HFF-Myc (cell line): ENCODE results near the gene NEGR1.

Experiments
- DNase-seq: peaks from one replicate; pipeline ENCODE4 v3.0.0-alpha.2; 2011; ENCODE audit warnings: low read depth; ENCODE audit errors: extremely low read depth
- H3K4me3 ChIP-seq: replicated peaks from 2 replicates; pipeline ENCODE4 v1.5.1; 2011; ENCODE audit warnings: low read depth, mild to moderate bottlenecking, control low read depth, low read length
- TF ChIP-seq, protein P1 (sequence below): IDR thresholded peaks from 2 replicates; pipeline ENCODE4 v1.5.1; 2012; ENCODE audit warnings: mild to moderate bottlenecking, low read depth, low read length, control low read depth; ENCODE audit errors: missing control alignments

Gene NEGR1

GRCh38 chr1:71357708-71358107, 924.6 kb downstream of the NEGR1 start:
- H3K4me3 ChIP-seq = no peak overlapping the region
- TF ChIP-seq, protein P1, sequence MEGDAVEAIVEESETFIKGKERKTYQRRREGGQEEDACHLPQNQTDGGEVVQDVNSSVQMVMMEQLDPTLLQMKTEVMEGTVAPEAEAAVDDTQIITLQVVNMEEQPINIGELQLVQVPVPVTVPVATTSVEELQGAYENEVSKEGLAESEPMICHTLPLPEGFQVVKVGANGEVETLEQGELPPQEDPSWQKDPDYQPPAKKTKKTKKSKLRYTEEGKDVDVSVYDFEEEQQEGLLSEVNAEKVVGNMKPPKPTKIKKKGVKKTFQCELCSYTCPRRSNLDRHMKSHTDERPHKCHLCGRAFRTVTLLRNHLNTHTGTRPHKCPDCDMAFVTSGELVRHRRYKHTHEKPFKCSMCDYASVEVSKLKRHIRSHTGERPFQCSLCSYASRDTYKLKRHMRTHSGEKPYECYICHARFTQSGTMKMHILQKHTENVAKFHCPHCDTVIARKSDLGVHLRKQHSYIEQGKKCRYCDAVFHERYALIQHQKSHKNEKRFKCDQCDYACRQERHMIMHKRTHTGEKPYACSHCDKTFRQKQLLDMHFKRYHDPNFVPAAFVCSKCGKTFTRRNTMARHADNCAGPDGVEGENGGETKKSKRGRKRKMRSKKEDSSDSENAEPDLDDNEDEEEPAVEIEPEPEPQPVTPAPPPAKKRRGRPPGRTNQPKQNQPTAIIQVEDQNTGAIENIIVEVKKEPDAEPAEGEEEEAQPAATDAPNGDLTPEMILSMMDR = no peak
- no peak for DNase-seq

DNA sequence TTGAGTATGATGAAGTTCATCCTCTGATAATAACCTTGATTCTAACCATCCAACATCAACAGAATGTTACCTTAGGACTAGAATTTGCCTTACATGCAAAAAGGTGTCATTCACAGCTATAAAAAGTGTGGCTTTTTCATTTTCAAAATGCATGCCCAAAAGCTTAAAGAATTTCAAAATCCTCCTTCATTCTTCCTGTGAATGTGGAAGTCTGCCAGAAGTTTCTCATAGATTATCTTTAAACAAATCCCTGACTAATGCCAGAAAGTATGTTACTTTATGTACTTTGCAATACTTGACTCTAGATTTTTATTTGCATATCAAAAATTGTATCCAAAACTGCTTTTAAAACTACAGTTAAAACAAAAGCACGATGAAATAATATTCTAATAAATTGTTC, 930.9 kb downstream of the NEGR1 start:
- no peak for DNase-seq
- TF ChIP-seq, protein P1 = no peak
- H3K4me3 ChIP-seq = no peak overlapping the region

GRCh38 chr1:71350805-71351204, 931.5 kb downstream of the NEGR1 start:
- TF ChIP-seq, protein P1 = no peak
- no peak for DNase-seq
- no peak overlapping the region for H3K4me3 ChIP-seq

DNA sequence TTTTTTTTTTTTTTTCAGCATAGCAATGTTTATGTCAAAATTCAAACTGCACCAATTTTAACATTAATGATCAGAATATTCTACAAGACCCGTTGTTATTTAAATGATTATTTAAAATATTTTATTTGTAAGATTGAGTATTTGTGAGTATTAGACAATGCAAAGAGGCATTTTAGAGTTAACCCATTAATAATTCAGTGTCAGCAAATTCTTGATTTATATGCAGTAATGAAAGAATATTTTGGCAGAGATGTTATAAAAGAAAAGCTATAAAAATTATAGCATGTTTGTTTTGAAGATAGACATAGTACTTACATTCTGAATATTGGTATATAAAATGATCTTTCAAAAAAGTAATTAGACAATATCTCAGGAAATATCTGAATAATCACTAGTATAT, 932.0 kb downstream of the NEGR1 start:
- no peak overlapping the region for H3K4me3 ChIP-seq
- no peak for DNase-seq
- TF ChIP-seq, protein P1 = no peak
